CD4-positive, alpha-beta T cell treated with Interleukin-15 for 1 hour (primary cell): Measurements from ENCODE around the gene CD58.

Experiments
- DNase-seq: peaks from one replicate; pipeline ENCODE4 v3.0.0-alpha.2; 2020

CD58 gene

GRCh38 chr1:116538544-116538943 lies 32.3 kb downstream of the CD58 start:
- no peak for DNase-seq

- DNase-seq: no peak
Observed at GRCh38 chr1:116537898-116538297, 32.9 kb downstream of the CD58 start.

- peak; percentile 76 for DNase-seq
Observed at GRCh38 chr1:116537040-116537831, 33.6 kb downstream of the CD58 start.

GRCh38 chr1:116534014-116534739 lies 36.6 kb downstream of the CD58 start:
- no peak for DNase-seq

GRCh38 chr1:116533429-116533820 lies 37.4 kb downstream of the CD58 start:
- DNase-seq: no peak

- DNase-seq: no peak
Observed at GRCh38 chr1:116532671-116533428, 38.0 kb downstream of the CD58 start.

- no peak for DNase-seq
Observed at GRCh38 chr1:116531917-116532316, 38.9 kb downstream of the CD58 start.

GRCh38 chr1:116529681-116530080 lies 41.1 kb downstream of the CD58 start:
- DNase-seq: no peak

- no peak for DNase-seq
Observed at GRCh38 chr1:116529199-116529631, 41.6 kb downstream of the CD58 start.

GRCh38 chr1:116528329-116529083 lies 42.3 kb downstream of the CD58 start:
- no peak for DNase-seq

- DNase-seq: no peak
Observed at GRCh38 chr1:116525440-116525839, 45.4 kb downstream of the CD58 start.

- no peak for DNase-seq
Observed at GRCh38 chr1:116521186-116521585, 49.6 kb downstream of the CD58 start.

GRCh38 chr1:116518400-116518799 lies 52.4 kb downstream of the CD58 start:
- DNase-seq: no peak

- DNase-seq: no peak
Observed at GRCh38 chr1:116516631-116517030, 54.2 kb downstream of the CD58 start.

GRCh38 chr1:116515702-116516101 lies 55.1 kb downstream of the CD58 start:
- DNase-seq: peak; percentile 33

GRCh38 chr1:116514708-116515525 lies 55.9 kb downstream of the CD58 start:
- peak; percentile 80 for DNase-seq

GRCh38 chr1:116513956-116514355 lies 56.9 kb downstream of the CD58 start:
- DNase-seq: no peak

- DNase-seq: no peak
Observed at GRCh38 chr1:116511459-116512019, 59.3 kb downstream of the CD58 start.

GRCh38 chr1:116510361-116510760 lies 60.5 kb downstream of the CD58 start:
- no peak for DNase-seq

GRCh38 chr1:116508984-116509980 lies 61.5 kb downstream of the CD58 start:
- peak; percentile 62 for DNase-seq
